Middle frontal gyrus (tissue), 1 donor: ENCODE data around the gene ADCK1.
"Not testable (repeated sequence)": the region's sequence is repeated elsewhere in the genome, so short reads cannot be mapped to it uniquely, and the experiment has no call there.

ENCODE experiments used
- DNase-seq: peaks from one replicate; pipeline ENCODE4 v3.0.0-alpha.2; 2015; ENCODE audit warnings: low spot score; ENCODE audit errors: extremely low spot score

ADCK1 gene

DNA sequence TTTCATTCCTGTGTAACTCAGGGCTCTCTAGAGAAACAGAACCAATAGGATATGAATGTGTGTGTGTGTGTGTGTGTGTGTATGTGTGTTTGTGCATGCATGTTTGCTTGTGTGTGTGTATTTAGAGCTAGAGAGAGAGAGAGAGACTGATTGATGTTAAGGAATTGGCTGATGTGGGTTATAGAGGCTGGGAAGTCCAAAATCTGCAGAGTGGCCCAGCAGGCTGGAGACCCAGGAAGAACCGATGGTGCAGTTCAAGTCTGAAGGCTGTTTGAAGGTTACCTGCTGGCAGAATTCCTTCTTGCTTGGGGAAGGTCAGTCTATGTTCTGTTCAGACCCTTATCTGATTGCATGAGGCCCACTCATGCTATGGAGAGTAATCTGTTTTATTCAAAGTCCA lies 64.7 kb downstream of the ADCK1 start:
- no peak for DNase-seq

- DNase-seq = no peak
These were observed 65.5 kb downstream of the ADCK1 start for GRCh38 chr14:77865455-77865854.

GRCh38 chr14:77866932-77867331 lies 67.0 kb downstream of the ADCK1 start:
- DNase-seq = no peak

DNA sequence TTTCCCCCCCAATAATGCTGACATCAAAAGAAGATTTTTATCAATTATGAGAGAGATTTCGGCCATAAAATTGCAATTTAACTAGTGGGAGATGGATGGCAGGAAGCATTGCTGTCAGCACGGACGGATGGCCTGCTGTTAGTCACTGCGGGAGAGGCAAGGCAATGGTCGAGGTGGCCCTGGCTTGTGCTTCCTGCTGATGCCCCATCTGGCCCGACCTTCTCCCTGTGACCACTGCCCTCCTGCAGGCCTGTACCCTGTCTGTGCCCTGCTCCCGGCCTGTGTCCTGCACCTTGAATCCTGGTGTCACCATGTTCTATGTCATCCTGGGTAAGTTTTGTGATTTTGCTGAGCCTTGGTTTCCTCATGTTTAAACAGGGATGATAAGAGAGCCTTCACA lies 67.6 kb downstream of the ADCK1 start:
- DNase-seq = no peak

DNA sequence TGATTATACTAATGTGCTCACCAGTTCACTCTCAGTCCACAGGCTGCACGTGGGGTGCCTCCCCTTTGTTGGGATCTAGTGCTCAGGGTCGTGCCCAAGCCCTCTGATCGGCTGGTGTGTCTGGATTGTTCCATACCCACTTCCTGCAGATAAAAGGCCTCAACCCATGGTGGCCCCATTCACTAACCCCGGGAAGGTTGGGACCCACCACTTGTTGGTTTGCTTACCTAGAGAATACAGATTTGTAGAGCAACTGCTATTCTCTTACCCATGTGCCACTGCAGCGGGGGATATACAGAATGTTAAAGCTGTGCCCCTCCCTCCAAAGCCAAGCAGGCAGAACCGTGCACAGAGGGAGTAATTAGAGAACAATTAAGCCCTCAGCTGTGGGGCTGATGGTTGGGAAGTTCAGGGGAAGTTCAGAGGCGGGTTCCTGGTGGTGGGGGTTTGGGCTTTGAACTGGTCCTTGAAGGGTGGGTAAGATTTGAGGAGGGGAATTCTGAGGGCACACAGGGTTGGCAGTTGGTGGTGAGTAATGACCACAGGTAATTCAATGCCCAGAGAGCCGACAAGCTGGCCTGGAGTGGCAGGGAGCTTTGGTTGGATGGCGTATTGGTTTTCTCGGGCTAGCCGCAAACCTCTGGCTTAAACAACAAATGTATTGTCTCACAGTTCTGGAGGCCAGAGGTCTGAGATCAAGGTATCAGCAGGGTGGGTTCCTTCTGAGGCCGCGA lies 68.8 kb downstream of the ADCK1 start:
- no peak for DNase-seq

DNA sequence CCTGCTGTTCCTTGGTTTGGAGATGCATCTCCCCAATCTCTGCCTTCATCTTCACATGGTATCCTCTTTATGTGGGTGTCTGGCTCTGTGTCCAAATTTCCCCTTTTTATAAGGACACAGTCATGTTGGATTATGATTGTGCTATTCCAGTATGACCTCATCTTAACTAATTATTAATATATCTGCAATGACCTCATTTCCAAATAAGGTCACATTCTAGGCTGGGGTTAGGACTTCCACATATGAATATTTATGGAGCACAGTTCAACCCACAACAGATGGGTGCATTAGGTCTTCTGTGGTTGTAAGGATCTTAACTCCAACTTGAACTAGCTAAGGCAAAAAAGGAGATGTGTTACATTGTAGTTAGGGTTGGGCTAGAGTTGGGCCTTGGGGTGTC lies 69.4 kb downstream of the ADCK1 start:
- DNase-seq = no peak

DNA sequence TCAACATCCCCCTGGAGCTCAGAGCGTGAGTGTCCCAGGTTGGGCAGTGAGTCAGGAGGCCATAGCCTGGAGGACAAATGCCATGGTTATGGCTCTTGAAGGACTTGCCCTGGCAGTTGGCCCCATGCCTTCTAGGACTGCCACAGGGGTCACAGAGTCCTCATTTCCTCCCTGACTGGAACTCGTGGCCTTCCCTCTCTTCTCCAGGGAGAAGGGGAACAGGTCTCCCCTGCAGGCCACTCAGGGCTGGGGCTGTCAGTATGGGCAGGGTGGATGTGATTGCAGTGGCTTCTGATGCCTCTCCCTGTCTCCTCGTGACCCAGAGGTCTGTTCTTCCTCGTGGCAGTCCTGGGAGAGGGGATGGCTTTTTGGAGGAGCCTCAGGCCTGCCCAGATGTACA lies 70.7 kb downstream of the ADCK1 start:
- no peak for DNase-seq

DNA sequence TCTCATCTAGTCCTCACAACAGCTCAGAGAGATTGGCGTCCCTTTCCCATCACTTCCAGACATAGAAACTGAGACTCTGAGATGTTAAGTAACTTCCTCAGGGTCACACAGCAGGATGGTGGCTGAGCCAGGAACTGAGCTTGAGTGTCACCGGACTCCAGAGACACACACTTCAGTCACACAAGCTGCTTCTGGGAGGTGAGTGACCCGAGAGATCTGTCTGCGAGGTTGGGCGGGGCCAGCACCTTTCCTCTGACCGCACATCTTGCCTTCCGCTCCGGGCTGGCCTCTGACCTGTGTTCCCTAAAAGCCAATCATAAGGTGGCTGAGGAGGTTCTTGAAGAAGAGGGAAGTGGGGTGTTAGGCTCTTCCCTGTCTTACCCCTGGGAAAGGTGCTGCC lies 72.2 kb downstream of the ADCK1 start:
- no peak for DNase-seq

DNA sequence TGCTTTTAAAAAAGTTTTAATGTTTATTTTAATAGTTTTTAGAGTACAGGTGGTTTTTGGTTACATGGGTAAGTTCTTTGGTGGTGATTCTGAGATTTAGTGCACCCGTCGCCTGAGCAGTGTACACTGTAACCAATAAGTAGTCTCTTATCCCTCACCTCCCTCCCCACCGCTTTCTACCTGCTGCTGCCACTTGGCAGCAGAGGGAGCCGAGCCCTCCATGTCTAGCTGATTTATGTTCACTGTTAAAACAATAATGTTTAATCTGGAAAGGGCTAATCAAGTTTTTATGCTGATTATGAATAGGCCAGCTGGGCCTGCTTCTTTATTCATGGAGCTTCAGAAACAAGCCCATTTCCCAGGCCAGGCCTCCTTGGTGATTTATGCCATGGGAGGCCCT lies 73.1 kb downstream of the ADCK1 start:
- no peak for DNase-seq

DNA sequence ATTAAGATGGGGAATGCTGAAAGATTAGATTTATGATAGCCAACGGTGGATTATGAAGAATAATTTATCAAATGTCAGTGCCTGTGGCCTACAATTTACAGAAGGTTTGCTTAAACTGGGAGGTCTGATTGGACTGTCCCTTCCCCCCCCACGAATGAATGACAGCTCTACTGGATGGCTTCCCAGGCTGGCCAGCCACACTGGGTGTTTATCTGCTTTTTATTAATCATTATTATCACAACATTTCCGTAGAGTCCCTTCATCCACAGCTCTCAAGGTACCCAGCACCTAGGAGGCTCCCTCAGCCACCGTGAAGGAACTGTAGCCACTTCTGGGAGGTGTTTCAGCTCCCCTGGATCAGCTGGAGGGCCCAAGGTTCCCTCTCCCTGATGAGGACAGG lies 78.9 kb downstream of the ADCK1 start:
- DNase-seq = no peak

- DNase-seq = no peak
These were observed 80.1 kb downstream of the ADCK1 start for GRCh38 chr14:77880056-77880455.

GRCh38 chr14:77882098-77882497 lies 82.2 kb downstream of the ADCK1 start:
- no peak for DNase-seq

GRCh38 chr14:77882636-77883035 lies 82.7 kb downstream of the ADCK1 start:
- no peak for DNase-seq

- no peak for DNase-seq
These were observed 83.4 kb downstream of the ADCK1 start for GRCh38 chr14:77883131-77883846.

DNA sequence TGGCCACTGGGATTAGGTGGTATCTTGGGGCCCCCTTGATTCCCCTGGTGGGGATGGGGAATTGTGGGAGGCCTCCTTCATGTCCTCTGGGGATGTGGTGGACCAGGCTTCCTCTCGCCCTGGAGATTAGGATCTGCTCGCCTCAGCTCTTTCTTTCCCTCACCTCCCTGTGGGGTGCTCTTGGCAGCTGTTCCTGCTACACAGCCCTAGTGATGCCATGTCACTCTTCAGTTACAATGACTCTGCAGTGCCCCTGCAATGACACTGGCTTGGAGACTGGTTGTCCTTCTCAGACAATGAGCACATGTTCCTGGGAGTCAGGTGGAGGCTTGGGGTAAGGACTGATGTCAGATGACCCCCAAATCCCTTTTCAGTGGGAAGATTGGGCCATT lies 83.9 kb downstream of the ADCK1 start:
- no peak for DNase-seq

DNA sequence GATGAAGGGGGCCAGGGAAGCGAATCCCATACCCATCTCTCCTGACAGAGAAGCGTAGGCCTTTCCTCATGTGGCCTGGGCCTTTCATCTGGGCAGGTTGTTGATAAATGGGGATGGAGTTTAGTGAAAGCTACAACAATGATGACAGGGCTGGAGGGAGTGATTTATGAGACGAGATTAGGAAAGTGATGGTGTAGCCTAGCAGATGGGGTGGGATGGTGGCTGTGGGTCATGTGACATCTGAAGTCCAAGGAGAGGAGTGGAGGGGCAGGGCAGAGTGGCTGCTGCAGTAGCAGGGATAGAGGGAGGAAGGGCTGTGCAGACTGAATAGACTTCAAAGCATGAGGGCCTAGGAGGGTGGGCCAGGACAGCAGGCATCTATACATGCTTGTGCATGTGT lies 85.5 kb downstream of the ADCK1 start:
- no peak for DNase-seq

DNA sequence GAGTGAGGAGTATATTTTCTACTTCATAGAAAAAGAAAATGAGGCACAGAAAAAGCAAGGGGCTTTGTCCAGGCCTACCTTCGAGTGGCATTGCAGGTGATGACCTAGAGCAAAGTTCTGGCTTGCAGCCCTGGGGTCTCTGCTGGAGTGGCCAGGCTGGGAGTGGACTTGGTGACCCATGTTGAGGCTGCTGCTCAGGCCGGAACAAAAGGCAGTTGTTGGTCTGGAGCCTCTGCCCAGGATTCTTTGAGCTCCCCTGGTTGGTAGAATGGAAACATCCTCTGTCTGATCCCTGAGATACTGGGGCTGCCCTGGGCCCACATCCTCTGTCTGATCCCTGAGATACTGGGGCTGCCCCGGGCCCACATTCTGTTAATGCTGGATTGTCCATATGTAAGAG lies 86.1 kb downstream of the ADCK1 start:
- no peak for DNase-seq

DNA sequence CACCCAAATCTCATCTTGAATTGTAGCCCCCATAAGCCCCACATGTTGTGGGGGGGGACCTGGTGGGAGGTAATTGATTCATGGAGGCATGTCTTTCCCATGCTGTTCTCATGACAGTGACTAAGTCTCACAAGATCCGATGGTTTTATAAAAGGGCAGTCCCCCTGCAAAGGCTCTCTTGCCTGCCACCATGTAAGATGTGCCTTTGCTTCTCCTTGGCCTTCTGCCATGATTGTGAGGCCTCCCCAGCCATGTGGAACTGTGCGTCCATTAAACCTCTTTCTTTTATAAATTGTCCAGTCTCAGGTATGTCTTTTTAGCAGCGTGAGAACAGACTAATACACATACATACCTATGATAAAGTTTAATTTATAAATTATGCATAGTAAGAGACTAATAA lies 89.0 kb downstream of the ADCK1 start:
- DNase-seq = not testable (repeated sequence)

- DNase-seq = peak; percentile 9
These were observed 90.1 kb downstream of the ADCK1 start for GRCh38 chr14:77889971-77890442.

DNA sequence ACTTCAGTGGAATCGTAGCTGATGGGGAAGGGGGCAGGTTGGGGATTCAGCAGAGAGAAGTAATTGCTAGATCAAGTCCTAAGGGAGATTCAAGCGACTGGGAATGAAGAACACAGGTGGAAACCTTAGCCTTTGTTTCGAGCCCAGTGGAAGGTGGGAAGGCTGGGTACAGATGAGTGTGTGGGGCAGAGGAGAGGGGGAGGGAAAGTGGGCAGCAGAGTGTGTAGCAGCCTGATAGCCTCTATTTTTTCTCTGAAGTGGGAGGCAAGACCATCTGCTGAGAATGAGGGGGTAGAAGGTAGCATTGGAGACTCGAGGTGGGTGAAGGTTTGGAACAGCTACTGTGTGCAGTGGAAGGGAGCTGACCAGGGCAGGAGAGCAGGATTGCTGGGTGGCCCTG lies 91.0 kb downstream of the ADCK1 start:
- DNase-seq = no peak

DNA sequence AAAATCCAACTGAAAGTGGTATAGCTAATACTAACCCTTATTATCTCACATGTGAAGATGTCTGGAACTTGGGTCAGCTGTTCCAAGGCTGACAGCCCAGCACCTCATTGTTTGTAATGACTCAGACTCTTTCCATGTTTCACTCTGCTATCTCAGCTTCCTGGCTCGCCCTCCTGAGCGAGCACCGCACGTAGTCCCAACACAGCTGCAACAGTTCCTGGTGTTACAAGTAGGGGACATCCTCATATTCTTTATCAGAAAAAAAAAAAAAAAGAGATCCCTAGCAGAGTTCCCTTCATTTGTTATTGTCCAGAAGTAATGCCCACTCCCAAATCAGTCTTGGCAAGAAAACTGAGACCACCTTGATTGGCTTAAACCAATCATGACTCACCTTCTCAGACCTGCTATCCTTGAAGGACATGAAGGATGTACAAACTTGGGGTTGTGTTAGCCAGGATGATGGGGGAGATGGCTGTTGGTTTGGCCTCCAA lies 92.5 kb downstream of the ADCK1 start:
- no peak for DNase-seq

DNA sequence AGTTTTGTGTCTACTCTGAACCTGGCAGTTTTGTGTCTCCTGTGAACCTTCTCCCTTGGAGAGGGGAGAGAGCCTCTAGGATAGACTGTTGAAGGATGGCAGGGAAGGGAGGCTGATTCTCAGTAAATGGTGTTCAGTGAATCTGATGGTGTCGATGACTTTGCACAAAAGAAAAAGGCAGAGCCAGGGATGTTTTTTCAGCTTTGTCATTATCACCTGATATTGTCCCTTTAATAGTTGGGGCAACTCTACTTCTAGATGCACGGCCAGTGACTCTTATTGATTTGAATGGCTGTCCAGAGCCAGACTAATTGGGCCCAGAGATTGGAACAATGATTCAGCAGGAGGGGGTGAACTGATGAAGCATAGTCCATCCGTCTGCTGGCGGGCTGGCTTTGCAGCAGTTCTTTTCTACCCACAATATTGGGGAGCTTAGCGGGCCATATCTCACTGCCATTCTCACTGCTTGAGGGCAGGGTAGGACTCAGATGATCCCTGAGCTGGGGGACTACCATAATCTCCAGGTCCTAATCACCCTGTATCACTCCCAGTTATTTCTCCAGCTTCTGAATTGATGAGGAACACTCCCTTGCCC lies 93.1 kb downstream of the ADCK1 start:
- DNase-seq = no peak
